NCI-H2196 treated with DMSO at 0.1 percent for 48 hours (cell line): ENCODE measurements around the gene ATP13A4.

Experiments used
- DNase-seq: peaks from one replicate; lab custom pipeline; 2025; ENCODE audit not compliant: unreplicated experiment; lab: John Stamatoyannopoulos, UW

ATP13A4 gene

GRCh38 chr3:193499801-193500485 is 54.8 kb downstream of the ATP13A4 start:
- no peak for DNase-seq

- DNase-seq = no peak
These were observed 55.4 kb downstream of the ATP13A4 start for GRCh38 chr3:193499136-193499770.

GRCh38 chr3:193498215-193498614 is 56.5 kb downstream of the ATP13A4 start:
- no peak for DNase-seq

GRCh38 chr3:193496658-193497057 is 58.0 kb downstream of the ATP13A4 start:
- DNase-seq = no peak

GRCh38 chr3:193491026-193491425 is 63.7 kb downstream of the ATP13A4 start:
- no peak for DNase-seq

GRCh38 chr3:193490580-193490979 is 64.1 kb downstream of the ATP13A4 start:
- DNase-seq = no peak

GRCh38 chr3:193489949-193490348 is 64.7 kb downstream of the ATP13A4 start:
- no peak for DNase-seq

- DNase-seq = no peak
These were observed 66.0 kb downstream of the ATP13A4 start for GRCh38 chr3:193488741-193489140.

- no peak for DNase-seq
These were observed 70.6 kb downstream of the ATP13A4 start for GRCh38 chr3:193483988-193484539.

- DNase-seq = no peak
These were observed 73.3 kb downstream of the ATP13A4 start for GRCh38 chr3:193481436-193481835.

GRCh38 chr3:193474446-193474845 is 80.2 kb downstream of the ATP13A4 start:
- DNase-seq = no peak

GRCh38 chr3:193470710-193471109 is 84.0 kb downstream of the ATP13A4 start:
- DNase-seq = no peak

GRCh38 chr3:193465992-193466608 is 88.6 kb downstream of the ATP13A4 start:
- no peak for DNase-seq

GRCh38 chr3:193464889-193465288 is 89.8 kb downstream of the ATP13A4 start:
- no peak for DNase-seq

GRCh38 chr3:193457526-193457925 is 97.2 kb downstream of the ATP13A4 start:
- no peak for DNase-seq

GRCh38 chr3:193452338-193452737 is 102.4 kb downstream of the ATP13A4 start:
- no peak for DNase-seq

- DNase-seq = no peak
These were observed 102.8 kb downstream of the ATP13A4 start for GRCh38 chr3:193451902-193452301.

GRCh38 chr3:193446965-193447602 is 107.6 kb downstream of the ATP13A4 start:
- no peak for DNase-seq

GRCh38 chr3:193439423-193439822 is 115.3 kb downstream of the ATP13A4 start:
- DNase-seq = no peak

GRCh38 chr3:193418576-193419373 is 135.9 kb downstream of the ATP13A4 start:
- no peak for DNase-seq

- no peak for DNase-seq
These were observed 138.1 kb downstream of the ATP13A4 start for GRCh38 chr3:193416629-193417028.
